Measurements from ENCODE around the gene UBE2S.
A peak's percentile ranks its signal among the peaks of the same experiment; 100 is the strongest.
"Not testable (repeated sequence)": the region's sequence is repeated elsewhere in the genome, so short reads cannot be mapped to it uniquely, and the experiment has no call there.

Gene UBE2S
- long read RNA-seq, donor 1, transcript UBE2S-201 (4 exons, 2,548 nt), result major isoform, 92 of 92 reads
- long read RNA-seq, donor 1, partial matches to known transcripts, result 0 of 92 reads
- long read RNA-seq, donor 1, other reads (novel, unspliced or antisense), result 0 of 92 reads
- long read RNA-seq, donor 2, transcript UBE2S-201 (4 exons, 2,548 nt), result major isoform, 60 of 60 reads
- long read RNA-seq, donor 2, partial matches to known transcripts, result 0 of 60 reads
- long read RNA-seq, donor 2, other reads (novel, unspliced or antisense), result 0 of 60 reads
- long read RNA-seq, donor 3, transcript UBE2S-201 (4 exons, 2,548 nt), result major isoform, 23 of 23 reads
- long read RNA-seq, donor 3, partial matches to known transcripts, result 0 of 23 reads
- long read RNA-seq, donor 3, other reads (novel, unspliced or antisense), result 0 of 23 reads
- long read RNA-seq, donor 4, transcript UBE2S-201 (4 exons, 2,548 nt), result major isoform, 55 of 55 reads
- long read RNA-seq, donor 4, partial matches to known transcripts, result 0 of 55 reads
- long read RNA-seq, donor 4, other reads (novel, unspliced or antisense), result 0 of 55 reads
- long read RNA-seq, donor 5, transcript UBE2S-201 (4 exons, 2,548 nt), result major isoform, 86 of 91 reads
- long read RNA-seq, donor 5, partial matches to known transcripts, result 5 of 91 reads
- long read RNA-seq, donor 5, other reads (novel, unspliced or antisense), result 0 of 91 reads
- long read RNA-seq, donor 6, transcript UBE2S-201 (4 exons, 2,548 nt), result major isoform, 73 of 75 reads
- long read RNA-seq, donor 6, partial matches to known transcripts, result 0 of 75 reads
- long read RNA-seq, donor 6, other reads (novel, unspliced or antisense), result 0 of 75 reads
- long read RNA-seq, donor 7, transcript UBE2S-201 (4 exons, 2,548 nt), result major isoform, 146 of 157 reads
- long read RNA-seq, donor 7, partial matches to known transcripts, result 5 of 157 reads
- long read RNA-seq, donor 7, other reads (novel, unspliced or antisense), result 5 of 157 reads
- long read RNA-seq, donor 8, transcript UBE2S-201 (4 exons, 2,548 nt), result major isoform, 66 of 68 reads
- long read RNA-seq, donor 8, partial matches to known transcripts, result 0 of 68 reads
- long read RNA-seq, donor 8, other reads (novel, unspliced or antisense), result 0 of 68 reads

GRCh38 chr19:55407550-55407799 lies at the start of gene UBE2S:
TSS of gene UBE2S (minus strand) at chr19:55407788. CDS start at chr19:55407589, 199 bp downstream.
- DNase-seq, result not testable (repeated sequence)

- DNase-seq, result no peak
These were observed 48.8 kb upstream of the UBE2S start for GRCh38 chr19:55456347-55456746.

GRCh38 chr19:55455576-55456235 lies 48.1 kb upstream of the UBE2S start:
- DNase-seq, result no peak

- DNase-seq, result no peak
These were observed 47.2 kb upstream of the UBE2S start for GRCh38 chr19:55454787-55455243.

GRCh38 chr19:55453511-55454260 lies 46.1 kb upstream of the UBE2S start:
- no peak for DNase-seq

- DNase-seq, result peak; percentile 69
These were observed 45.3 kb upstream of the UBE2S start for GRCh38 chr19:55452749-55453346.

GRCh38 chr19:55451965-55452748 lies 44.6 kb upstream of the UBE2S start:
- peak; percentile 36 for DNase-seq

GRCh38 chr19:55451163-55451964 lies 43.8 kb upstream of the UBE2S start:
- no peak for DNase-seq

GRCh38 chr19:55449469-55449868 lies 41.9 kb upstream of the UBE2S start:
- no peak for DNase-seq

- not testable (repeated sequence) for DNase-seq
These were observed 40.5 kb upstream of the UBE2S start for GRCh38 chr19:55448175-55448490.

- DNase-seq, result no peak
These were observed 40.0 kb upstream of the UBE2S start for GRCh38 chr19:55447421-55448174.

GRCh38 chr19:55446060-55446459 lies 38.5 kb upstream of the UBE2S start:
- DNase-seq, result no peak

GRCh38 chr19:55444646-55445045 lies 37.1 kb upstream of the UBE2S start:
- DNase-seq, result no peak

GRCh38 chr19:55443824-55444480 lies 36.4 kb upstream of the UBE2S start:
- no peak for DNase-seq

- no peak for DNase-seq
These were observed 35.6 kb upstream of the UBE2S start, which contains the start of gene SHISA7 for GRCh38 chr19:55443045-55443823. TSS of gene SHISA7 (minus strand) at chr19:55443300. CDS start at chr19:55442863, 437 bp downstream.

GRCh38 chr19:55442372-55442961 lies 34.9 kb upstream of the UBE2S start:
- no peak for DNase-seq
